GM18520 (cell line): ENCODE measurements around the gene PDAP1.
"Not testable (repeated sequence)": the region's sequence is repeated elsewhere in the genome, so short reads cannot be mapped to it uniquely, and the experiment has no call there.

Experiments used
- ATAC-seq: cut with Tn5 transposase; IDR thresholded peaks from one replicate; pipeline ENCODE4 v1.9.1; 2021; ENCODE audit not compliant: unreplicated experiment

PDAP1 gene

DNA sequence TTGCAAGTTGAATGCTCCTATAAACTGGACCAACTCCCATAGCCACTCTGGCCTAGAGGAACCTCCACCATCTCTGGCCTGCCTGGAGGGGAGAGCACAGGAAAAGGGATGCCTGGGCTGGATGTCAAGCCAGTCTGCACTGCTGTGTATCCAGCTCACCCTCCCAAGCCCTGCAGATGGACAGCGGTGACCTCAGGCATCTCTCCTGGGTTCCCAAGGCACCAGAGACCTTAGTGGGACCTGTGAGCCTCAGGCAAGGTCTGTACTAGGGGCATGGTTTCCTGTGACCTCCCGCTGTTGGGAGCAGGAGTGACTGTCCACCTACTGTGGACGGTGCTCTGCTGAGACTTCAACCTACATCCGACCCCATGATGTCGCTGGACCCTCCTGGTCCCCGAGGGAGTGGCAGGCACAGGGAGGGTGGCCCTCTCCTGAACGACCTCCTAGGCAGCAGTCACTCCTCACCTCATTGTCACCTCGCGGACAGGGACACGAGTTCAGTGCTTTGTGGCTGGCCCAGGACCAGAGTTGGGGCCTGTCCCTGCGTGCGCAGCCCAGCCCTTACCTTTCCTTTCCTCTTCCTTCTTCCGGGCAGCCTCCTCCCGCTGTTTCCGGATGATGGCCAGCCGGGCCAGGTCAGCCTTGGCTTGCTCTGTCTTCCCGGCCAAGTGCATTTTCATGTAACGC lies 11.0 kb downstream of the PDAP1 start:
- ATAC-seq, result no peak

DNA sequence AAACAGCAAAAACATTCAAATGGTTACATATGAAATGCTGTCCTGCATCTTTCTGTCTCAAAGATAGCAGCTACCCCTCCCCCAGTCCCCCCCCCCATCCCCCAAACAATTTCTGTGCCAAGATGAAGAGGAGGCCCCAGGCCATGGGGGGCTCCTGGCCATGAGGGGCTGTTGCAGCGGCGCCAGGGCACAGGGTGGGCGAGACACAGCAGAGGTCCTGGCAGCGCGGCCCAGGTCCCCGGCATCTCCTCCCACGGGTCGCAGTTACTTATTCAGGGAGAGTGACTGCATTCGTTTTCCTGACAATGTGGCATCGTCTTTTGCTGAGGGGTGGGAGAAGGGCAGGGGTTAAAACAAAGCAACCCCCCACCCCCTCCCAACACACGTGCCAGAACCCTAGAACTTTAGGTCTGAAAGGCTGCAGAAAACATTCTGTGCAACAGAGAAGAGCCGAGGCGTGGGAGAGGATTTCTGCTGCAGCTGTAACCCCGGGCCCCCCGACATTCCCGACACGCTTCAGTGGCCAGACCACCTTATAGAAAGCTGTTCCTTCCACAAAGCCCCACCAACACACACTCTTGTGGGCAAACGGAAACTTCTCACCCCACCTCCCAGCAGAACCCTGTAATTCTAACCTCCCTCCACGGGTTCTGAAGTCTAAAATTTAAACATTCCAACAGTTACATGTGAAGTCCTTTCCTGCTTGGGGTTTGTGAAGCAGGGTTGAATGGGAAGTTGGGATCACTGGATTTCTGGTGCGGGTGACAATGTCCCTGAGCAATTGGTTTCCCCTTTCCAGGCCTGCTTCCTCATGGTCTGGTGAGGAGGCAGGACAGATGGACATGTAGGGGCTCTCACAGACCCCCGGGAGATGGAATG lies 11.7 kb downstream of the PDAP1 start:
- no peak for ATAC-seq

DNA sequence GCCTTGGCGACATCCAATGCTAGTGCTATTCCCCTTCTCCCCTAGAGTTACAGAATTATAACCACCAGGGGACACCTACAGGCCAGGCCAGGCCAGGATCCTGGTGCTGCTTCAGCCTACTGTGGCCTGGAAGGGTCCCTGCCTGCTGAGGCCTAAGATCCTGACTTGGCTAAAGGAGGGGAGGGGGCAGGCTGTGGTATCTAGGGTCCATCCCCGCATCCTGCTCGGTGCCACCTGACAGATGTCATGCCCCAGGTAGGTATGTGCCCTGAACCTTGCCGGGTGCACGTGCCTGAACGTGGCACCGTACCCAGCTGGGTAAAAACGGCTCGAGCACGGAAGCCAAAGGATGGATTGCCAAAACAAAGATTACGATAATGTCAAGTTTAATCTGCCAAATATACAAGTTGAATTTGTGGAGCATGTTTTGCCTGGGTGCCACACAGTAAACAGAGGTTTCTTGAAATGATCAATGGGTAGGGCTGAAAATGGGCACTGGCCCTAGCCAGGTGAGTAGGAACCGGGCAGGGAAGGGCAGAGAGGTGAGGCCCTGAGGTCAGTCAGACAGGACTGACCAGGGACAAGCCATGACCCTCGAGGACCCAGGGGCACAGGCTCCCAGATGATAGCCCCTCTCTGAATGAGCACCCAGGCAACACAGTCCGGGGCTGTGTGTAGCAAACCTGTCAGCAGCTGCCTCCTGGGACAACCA lies 12.6 kb downstream of the PDAP1 start:
- no peak for ATAC-seq

DNA sequence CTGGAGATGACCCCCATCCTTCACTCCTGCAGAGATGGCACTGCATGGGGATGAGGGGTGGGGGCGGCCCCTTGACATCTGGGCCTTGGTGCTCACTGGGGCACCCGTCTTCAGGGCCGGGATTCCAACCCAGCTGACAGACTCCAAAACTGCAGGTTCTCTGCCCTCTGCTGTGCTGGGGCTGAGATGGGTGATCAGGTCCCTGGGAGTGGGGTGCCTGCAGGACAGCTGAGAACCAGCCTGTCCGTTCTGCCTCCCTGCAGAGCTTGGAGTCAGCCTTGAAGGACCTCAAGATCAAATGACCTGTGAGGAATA lies 14.3 kb downstream of the PDAP1 start:
- ATAC-seq, result no peak

DNA sequence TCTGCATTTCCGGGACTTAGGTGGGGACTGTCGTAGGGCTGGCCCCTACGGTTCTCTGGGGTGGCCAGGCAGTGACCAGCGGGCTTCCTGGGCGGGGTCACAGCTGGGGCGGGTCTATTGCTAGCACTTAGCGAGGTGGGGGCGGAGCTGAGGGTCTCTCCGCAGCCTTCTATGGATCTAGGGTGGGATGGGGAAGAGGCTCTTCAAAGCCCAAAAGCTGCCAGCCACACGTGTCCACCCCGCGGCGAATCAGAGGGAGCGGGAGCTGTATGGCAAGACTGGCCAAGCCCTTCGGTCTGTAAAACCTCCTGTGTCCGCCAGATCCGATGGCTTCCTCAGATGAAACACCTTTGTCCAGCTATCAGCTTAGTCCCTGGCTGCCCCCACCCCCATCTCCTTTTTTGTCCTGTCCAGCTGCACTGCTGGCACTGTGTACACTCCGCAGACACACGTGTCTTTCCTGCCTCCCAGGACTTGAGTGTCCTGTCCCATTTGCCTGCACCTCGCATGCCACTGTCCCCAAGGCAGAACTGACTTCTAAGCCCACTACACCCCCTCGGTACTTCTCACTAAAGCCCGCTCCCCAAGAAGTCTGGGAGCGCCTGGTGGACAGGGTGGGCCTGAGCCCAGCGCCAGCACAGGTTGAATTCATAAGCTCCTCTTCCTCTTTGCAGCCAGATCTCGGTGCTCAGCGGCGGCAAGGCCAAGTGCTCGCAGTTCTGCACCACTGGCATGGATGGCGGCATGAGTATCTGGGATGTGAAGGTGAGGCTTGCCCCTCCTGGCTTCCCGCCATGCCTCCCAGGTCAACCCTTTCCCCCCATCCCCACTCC lies 14.8 kb downstream of the PDAP1 start:
- no peak for ATAC-seq

DNA sequence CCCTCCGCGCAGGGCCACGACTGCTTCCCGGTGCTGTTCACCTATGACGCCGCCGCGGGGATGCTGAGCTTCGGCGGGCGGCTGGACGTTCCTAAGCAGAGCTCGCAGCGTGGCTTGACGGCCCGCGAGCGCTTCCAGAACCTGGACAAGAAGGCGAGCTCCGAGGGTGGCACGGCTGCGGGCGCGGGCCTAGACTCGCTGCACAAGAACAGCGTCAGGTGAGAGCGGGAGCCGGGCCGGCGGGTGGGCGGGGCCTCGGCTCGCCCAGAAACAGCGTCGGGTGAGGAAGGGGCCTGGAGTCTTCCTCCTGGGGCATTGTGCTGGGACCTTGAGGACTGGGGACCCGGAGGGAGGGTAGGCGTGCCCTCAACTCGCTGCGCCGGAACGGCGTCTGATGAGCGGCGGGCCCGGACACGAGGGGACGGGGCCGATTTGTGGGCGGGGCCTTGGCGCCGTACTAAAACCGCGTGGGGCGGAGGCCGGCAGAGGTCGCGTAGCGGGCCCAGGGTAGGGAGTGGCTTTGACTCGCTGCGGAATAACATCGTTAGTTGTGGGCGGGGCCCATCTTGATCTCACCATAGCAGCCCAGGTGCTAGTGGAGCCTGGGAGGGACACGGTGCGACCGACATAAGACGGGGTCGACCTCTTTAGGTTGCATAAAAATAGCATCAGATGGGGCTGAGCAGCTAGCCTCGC lies 15.6 kb downstream of the PDAP1 start:
- no peak for ATAC-seq

DNA sequence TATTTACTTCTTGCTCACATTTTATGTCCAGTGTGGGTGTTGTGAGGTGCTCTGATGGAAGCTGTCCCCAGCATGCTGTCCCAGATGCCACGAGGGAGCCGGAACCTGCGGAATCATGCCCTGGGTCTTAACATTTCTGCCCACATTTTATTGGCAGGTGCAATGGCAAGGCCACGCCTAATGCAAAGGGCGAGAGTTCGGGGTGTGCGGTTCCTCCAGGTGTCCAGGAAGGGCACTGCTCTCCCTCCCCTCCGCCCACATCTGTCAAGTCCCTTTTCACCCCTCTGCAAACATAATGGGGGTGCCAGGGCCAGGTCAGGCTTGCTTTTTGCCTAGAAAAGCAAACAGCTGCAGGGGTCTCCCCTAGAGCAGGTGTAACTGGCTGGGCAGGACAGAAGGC lies 16.4 kb downstream of the PDAP1 start:
- ATAC-seq, result no peak

DNA sequence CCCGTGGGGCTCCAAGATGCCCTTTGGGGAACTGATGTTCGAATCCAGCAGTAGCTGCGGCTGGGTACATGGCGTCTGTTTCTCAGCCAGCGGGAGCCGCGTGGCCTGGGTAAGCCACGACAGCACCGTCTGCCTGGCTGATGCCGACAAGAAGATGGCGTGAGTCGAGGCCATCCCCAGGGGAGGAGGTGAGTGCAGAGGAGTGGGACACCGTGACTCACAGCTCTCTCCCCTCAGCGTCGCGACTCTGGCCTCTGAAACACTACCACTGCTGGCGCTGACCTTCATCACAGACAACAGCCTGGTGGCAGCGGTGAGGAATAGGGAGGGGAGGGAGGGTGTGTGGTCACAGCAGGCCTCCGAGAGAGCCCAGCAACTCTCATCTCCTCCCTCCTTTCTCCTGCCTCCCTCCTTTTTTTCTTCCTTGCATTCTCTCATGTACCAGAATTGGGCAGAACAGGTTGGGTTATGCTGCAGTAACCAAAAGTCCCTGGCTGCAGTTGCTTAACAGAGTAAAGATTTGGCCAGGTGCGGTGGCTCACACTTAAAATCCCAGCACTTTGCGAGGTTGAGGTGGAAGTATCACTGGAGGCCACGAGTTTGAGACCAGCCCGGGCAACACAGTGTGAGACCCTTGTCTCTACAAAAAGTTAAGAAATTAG lies 17.3 kb downstream of the PDAP1 start:
- ATAC-seq, result no peak

DNA sequence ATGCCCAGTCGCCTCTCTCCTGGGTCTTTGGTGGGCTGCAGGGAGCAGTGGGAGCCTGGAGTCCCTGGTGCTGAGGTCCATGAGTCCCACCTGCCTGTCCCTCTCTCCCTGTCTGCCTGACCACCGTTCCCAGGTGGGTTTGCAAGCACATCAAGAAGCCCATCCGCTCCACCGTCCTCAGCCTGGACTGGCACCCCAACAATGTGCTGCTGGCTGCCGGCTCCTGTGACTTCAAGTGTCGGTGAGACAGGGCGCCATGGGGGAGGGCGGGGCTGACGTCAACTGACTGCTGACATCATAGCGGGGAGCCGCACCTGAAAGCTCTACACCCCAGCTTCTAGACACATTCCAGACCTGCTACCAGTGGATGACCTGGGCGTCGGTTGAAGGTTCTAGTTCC lies 18.6 kb downstream of the PDAP1 start:
- ATAC-seq, result no peak

DNA sequence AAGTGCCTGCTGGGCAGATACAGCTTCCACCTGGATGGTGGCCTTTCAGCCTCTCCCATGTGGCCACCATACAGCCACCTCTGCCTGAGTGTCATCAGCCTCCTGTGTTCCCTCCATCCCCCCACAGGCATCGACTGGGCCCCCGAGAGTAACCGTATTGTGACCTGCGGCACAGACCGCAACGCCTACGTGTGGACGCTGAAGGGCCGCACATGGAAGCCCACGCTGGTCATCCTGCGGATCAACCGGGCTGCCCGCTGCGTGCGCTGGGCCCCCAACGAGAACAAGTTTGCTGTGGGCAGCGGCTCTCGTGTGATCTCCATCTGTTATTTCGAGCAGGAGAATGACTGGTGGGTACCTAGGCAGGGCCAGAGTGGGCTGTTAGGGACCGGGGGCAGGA lies 20.5 kb downstream of the PDAP1 start:
- no peak for ATAC-seq

DNA sequence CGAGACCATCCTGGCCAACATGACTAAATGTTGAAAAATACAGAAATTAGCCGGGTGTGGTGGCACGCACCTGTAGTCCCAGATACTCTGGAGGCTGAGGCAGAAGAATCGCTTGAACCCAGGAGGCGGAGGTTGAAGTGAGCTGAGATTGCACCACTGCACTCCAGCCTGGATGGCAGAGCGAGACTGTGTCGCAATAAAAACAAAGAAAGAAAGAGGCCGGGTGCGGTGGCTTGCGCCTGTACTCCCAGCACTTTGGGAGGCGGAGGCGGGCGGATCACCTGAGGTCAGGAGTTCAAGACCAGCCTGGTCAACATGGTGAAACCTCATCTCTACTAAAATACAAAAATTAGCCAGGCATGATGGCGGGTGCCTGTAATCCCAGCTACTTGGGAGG lies 21.2 kb downstream of the PDAP1 start:
- not testable (repeated sequence) for ATAC-seq

DNA sequence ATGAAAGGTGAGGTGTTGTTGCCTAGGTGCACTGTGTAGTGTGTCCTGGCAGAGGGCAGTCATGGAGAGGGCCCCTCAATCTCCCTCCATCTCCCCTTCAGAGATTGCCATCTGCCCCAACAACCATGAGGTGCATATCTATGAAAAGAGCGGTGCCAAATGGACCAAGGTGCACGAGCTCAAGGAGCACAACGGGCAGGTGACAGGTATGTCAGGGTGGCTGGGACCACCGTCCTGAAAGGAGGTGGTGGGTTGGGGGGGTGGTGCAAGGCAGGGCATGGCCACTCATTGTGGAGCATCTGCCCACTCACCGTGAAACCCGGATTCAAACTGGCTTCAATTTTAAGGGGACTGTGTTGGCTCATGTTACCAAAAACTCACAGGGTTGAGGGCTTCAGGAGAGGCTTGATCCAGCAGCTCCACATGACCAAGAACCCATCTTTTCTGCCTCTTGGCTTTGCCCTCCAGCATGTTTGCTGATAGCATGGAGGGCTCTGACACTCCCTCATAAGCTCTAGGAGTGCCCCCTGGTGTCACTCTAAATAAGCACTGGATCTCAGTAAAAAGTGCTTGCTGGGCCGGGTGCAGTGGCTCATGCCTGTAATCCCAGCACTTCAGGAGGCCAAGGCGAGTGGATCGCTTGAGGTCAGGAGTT lies 21.7 kb downstream of the PDAP1 start:
- ATAC-seq, result no peak

DNA sequence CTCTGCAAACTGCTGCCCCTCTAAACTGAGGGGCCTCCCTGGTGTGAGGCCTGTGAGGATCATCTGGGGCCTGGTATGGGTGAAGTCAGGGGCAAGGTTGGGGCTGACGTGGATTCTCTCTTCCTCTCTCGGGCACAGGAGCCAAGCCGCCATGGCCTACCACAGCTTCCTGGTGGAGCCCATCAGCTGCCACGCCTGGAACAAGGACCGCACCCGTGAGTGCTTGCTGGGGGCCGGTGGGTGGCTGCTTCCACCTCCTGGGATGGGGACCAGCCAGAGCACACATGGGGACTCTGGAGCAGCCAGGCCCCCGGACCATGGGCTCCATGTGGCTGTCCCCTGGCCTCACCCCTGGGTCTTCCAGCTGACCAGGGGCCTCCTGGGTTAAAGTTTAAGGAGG lies 22.8 kb downstream of the PDAP1 start:
- ATAC-seq, result no peak

DNA sequence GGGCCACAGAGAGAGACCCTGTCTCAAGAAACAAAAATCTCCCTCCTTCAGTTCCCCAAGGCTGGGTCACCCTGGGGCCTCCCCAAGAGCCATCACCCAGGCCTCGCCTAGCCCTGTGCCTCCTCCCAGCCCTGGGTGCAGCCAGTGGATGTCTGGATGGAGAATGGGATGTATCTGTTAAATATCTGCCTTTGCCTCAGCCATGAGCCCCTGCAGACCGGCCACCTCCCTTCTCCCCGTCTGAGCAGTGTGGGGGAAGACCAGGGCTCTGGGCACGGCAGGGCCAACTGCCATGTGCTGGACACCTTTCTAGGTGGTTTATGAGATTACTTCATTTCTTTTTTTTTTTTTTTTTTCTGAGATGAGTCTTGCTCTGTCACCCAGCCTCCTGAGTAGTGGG lies 23.9 kb downstream of the PDAP1 start:
- ATAC-seq, result no peak

DNA sequence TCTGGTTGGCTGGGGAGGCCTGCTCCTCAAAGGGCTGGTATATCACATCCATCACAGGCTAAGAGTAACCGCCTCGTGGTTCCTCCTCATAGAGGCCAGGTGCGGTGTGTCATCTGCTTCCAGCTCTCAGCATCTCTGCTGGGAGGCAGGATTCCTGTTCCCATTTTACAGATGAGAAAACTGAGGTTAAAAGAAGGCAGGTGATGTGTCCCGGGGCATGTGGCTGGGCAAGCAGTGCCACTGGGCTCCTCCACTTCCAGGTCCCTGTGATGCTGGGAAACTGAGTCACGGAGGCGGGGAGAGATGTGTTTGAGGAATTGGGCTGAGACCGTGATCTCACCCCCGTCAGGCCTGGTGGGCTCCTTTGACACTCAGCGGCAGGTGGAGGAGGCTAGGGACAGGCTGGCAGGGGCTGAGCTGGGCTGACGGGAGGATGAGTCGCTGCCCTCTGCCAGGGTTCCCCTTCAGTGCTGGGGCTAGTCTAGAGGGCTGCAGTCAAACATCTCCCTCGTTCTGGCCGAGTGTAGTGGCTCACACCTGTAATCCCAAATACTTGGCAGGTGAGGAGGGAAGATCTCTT lies 24.5 kb downstream of the PDAP1 start:
- ATAC-seq, result no peak

DNA sequence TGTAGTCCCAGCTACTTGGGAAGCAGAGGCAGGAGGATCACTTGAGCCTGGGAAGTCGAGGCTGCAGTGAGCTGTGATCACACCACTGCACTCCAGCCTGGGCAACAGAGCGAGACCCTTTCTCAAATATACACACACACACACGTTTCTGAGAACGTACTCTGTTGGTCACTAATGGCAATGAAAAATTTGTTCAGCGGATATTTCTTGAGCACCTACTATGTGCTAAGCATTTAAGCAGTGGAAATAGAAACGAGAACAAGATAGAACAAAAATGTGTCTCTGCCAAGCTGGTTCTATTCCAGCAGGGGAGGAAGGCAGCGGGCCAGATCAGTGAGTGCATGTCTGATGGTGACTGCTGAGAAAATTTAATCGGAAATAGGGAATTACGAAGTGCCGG lies 25.2 kb downstream of the PDAP1 start:
- no peak for ATAC-seq

DNA sequence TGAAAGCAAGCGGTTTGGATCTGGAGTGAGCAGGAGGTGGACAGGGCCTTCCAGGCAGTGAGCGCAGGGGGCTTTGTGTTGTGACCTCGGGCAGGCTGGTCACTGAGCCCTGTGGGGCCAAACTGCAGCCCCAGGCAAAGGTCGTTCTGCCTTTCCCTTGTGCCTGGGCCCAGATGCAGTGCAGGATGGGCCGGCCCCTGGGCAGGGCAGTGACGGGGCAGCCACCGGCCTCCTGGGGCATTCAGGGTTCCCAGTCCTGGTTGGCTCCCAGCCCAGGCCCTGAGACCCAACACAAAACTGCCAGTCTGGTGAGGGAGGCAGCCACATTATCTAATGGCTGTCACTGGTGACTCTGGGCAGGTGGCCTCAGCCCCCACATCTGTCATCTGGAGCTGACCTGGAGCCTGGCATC lies 26.7 kb downstream of the PDAP1 start:
- ATAC-seq, result no peak

DNA sequence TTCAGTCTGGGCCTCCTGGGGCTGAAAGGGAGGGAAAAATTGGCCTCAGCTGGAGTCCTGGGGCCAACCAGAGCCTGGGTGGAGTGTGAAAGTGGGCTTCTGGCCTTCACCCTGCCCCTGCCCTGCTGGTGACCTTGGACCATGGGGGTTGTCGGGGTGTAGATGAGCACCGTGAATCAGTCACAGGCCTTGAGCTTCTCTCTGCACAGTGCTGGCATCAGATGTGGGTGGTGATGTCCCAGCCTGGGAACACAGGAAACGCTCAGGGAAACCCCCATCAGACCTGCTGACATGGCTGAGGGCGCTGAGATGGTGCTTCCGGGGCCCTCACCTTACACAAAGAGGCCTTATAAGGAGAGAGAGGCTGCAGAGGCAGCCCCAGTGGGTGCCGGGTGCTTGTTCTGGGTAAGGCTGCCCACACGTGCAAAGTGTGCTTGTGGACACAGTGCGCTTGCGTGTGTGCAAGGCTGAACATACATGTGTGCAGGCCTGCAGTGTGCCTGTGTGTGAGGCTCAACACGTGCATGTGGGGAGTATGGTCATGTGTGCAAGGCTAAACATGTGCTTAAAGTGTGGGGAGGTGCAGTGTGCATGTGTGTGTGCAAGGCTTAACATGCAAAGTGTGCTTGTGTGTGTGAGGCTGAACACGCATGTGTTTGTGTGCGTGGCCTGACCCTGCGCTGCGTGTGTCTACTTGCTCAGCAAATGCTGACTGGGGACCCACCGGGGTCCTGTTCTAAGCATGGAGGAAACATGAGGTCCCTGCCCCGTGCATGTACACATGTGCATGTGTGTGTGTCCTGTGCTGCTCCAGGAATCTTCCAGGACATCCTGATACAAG lies 27.4 kb downstream of the PDAP1 start:
- ATAC-seq, result peak; percentile 81
